Upper lobe of left lung (tissue), 6 donors: ENCODE measurements around the gene ISLR. TPM values are rescaled to one million over a fixed set of nuclear protein-coding genes. Genes with fewer than 3 reads are reported as not detected.

ENCODE experiments used
- ATAC-seq, 2 donors: fragments of 200-7000 bp; cut with Tn5 transposase; one replicate each; pipeline ENCODE4 v1.9.1; 2022; ENCODE audit warnings: mild to moderate bottlenecking in 2 of 2, moderate library complexity in 2 of 2; ENCODE audit not compliant: low FRiP score in 2 of 2
- DNase-seq, 2 donors: peaks; one replicate each; pipeline ENCODE4 v3.0.0-alpha.2; 2019 to 2020
- H3K27ac ChIP-seq, 4 donors: fragments of 200-600 bp; sonication (generic); one replicate each; pipeline ENCODE4 v1.5.1; 2016 to 2019
- H3K27me3 ChIP-seq, 4 donors: fragments of 200-600 bp; sonication (generic); one replicate each; pipeline ENCODE4 v1.5.1; 2017 to 2019
- H3K36me3 ChIP-seq, 4 donors: fragments of 200-600 bp; sonication (generic); one replicate each; pipeline ENCODE4 v1.5.1; 2016 to 2019
- H3K4me1 ChIP-seq, 4 donors: fragments of 200-600 bp; sonication (generic); one replicate each; pipeline ENCODE4 v1.5.1; 2018 to 2019
- H3K4me3 ChIP-seq, 4 donors: fragments of 200-600 bp; sonication (generic); one replicate each; pipeline ENCODE4 v1.5.1; 2017 to 2019; ENCODE audit warnings: mild to moderate bottlenecking in 2 of 4, moderate library complexity in 1 of 4
- H3K9me3 ChIP-seq, 4 donors: fragments of 200-600 bp; sonication (generic); one replicate each; pipeline ENCODE4 v1.5.1; 2018 to 2019
- CTCF ChIP-seq, 6 experiments: fragments of 450-650 bp in 4 of 6; fragments of 200-600 bp in 2 of 6; sonication (generic) in 2 of 6; IDR thresholded peaks; one replicate each; pipeline ENCODE4 v1.5.1; 2016 to 2019; ENCODE audit warnings: antibody characterized with exemption in 6 of 6
- EP300 ChIP-seq, 4 donors: sonication (generic); formaldehyde crosslinking; IDR thresholded peaks; one replicate each; pipeline ENCODE4 v1.5.1; 2017; ENCODE audit warnings: antibody characterized with exemption in 4 of 4, control low read depth in 2 of 4
- POLR2A ChIP-seq, 4 donors: fragments of 450-650 bp; IDR thresholded peaks; one replicate each; pipeline ENCODE4 v1.5.1; 2016 to 2017; ENCODE audit warnings: antibody characterized with exemption in 4 of 4, mild to moderate bottlenecking in 2 of 4
- POLR2AphosphoS5 ChIP-seq, 2 donors: sonication (generic); formaldehyde crosslinking; IDR thresholded peaks; one replicate each; pipeline ENCODE4 v1.5.1; 2017; ENCODE audit warnings: antibody characterized with exemption in 2 of 2
- WGBS, 2 donors: methylation state at CpG; one replicate each; pipeline ENCODE4 v1.1.5; 2017 to 2018; 5-methylcytosine and 5-hydroxymethylcytosine counted together
- total RNA-seq, 6 donors: library from RNA; depleted of rRNA in 4 of 6; stranded (reverse); fragments of >200 nt in 4 of 6; gene quantifications; one replicate each; pipeline versions ENCODE4 v1.1.0 to v1.2.1, GENCODE V29; 2016 to 2021
- donor health status: DM: no; HTN: no; CAD: no; lungs with moderate emphysema.
- donor health status: DM: no; HTN: yes; CAD: no; lungs with severe emphysema.

Gene ISLR
- total RNA-seq, 6 donors from 2014 or later: 11.5 to 48.4 (median 21.3) TPM

GRCh38 chr15:74127954-74128784 is 45.3 kb upstream of the ISLR start:
- DNase-seq (peak in 1 of 2 donors; percentile 86), ATAC-seq (peak; percentile 30 to 56)
- no peaks in the 10 kb centered on the region for H3K36me3 ChIP-seq
- H3K27me3 ChIP-seq: peaks cover 4 to 65% (median 33%) of the 10 kb centered on the region in 4 donors
- peak overlapping the region in 3 of 4 donors; percentile 24 to 42 (median 42) for H3K4me3 ChIP-seq
- H3K27ac ChIP-seq: no peak overlapping the region
- WGBS, 2 donors: 7 to 8% methylated on average over 30 to 50 of the region's 53 CpGs
- H3K4me1 ChIP-seq: peaks cover 25 to 38% (median 33%) of the 10 kb centered on the region in 4 donors
- no peaks in the 10 kb centered on the region for H3K9me3 ChIP-seq
- TF ChIP-seq POLR2AphosphoS5 (IDR thresholded peaks at IDR 0.05) (no peak), EP300 (IDR thresholded peaks at IDR 0.05) (no peak), CTCF (IDR thresholded peaks at IDR 0.05) (no peak), POLR2A (IDR thresholded peaks at IDR 0.05) (no peak)

GRCh38 chr15:74128785-74129585 is 44.5 kb upstream of the ISLR start:
- peaks cover 4 to 72% (median 41%) of the 10 kb centered on the region in 4 donors for H3K27me3 ChIP-seq
- WGBS, 2 donors: 5 to 8% methylated on average over 7 to 40 of the region's 43 CpGs
- no peak overlapping the region for H3K27ac ChIP-seq
- DNase-seq: peak in 1 of 2 donors; percentile 68
- H3K4me3 ChIP-seq: peak overlapping the region in 2 of 4 donors; percentile 42
- peak in 1 of 2 donors; percentile 23 for ATAC-seq
- H3K4me1 ChIP-seq: peaks cover 25 to 45% (median 33%) of the 10 kb centered on the region in 4 donors
- TF ChIP-seq POLR2AphosphoS5 (IDR thresholded peaks at IDR 0.05): no peak
- no peak for TF ChIP-seq POLR2A (IDR thresholded peaks at IDR 0.05)
- no peak for TF ChIP-seq EP300 (IDR thresholded peaks at IDR 0.05)
- TF ChIP-seq CTCF (IDR thresholded peaks at IDR 0.05): no peak
- H3K9me3 ChIP-seq: no peaks in the 10 kb centered on the region
- H3K36me3 ChIP-seq: no peaks in the 10 kb centered on the region

- ATAC-seq (no peak), DNase-seq (peak in 1 of 2 donors; percentile 73)
- TF ChIP-seq CTCF (IDR thresholded peaks at IDR 0.05): no peak
- no peak for TF ChIP-seq POLR2AphosphoS5 (IDR thresholded peaks at IDR 0.05)
- TF ChIP-seq POLR2A (IDR thresholded peaks at IDR 0.05): no peak
- no peak for TF ChIP-seq EP300 (IDR thresholded peaks at IDR 0.05)
- Histone ChIP-seq H3K9me3 (no peaks in the 10 kb centered on the region), H3K27ac (no peak overlapping the region), H3K4me1 (peaks cover 25 to 52% (median 38%) of the 10 kb centered on the region in 4 donors), H3K27me3 (peaks cover 4 to 74% (median 43%) of the 10 kb centered on the region in 4 donors), H3K4me3 (no peak overlapping the region), H3K36me3 (no peaks in the 10 kb centered on the region)
- 0 to 2% methylated on average over 17 to 40 of the region's 40 CpGs for WGBS, 2 donors
Measured at GRCh38 chr15:74129586-74130154, 43.8 kb upstream of the ISLR start.

GRCh38 chr15:74130155-74130848 is 43.2 kb upstream of the ISLR start, which contains the start of gene ISLR2:
Gene ISLR2 (plus strand): TSS chr15:74130586. CDS start chr15:74132755, 2,169 bp downstream.
- H3K27me3 ChIP-seq: peaks cover 4 to 76% (median 47%) of the 10 kb centered on the region in 4 donors
- WGBS, 2 donors: 4 to 6% methylated on average over 15 to 47 of the region's 53 CpGs
- H3K36me3 ChIP-seq: no peaks in the 10 kb centered on the region
- H3K27ac ChIP-seq: no peak within 1 kb of the TSS
- H3K4me3 ChIP-seq: no peak within 1 kb of the TSS
- ATAC-seq: no peak
- TF ChIP-seq CTCF (IDR thresholded peaks at IDR 0.05): no peak
- no peak for TF ChIP-seq EP300 (IDR thresholded peaks at IDR 0.05)
- no peak for TF ChIP-seq POLR2A (IDR thresholded peaks at IDR 0.05)
- TF ChIP-seq POLR2AphosphoS5 (IDR thresholded peaks at IDR 0.05): no peak
- H3K4me1 ChIP-seq: peaks cover 26 to 59% (median 43%) of the 10 kb centered on the region in 4 donors
- DNase-seq: peak in 1 of 2 donors; percentile 69
- no peaks in the 10 kb centered on the region for H3K9me3 ChIP-seq
